Endothelial cell of umbilical vein (primary cell): ENCODE measurements around the gene CTIF.

ENCODE experiments used
- CTCF ChIP-seq, 2 donors: IDR thresholded peaks; 1 replicate in 1 of 2; 2 replicates in 1 of 2; pipeline ENCODE4 v1.5.1; 2011; ENCODE audit warnings: low read length in 2 of 2, mild to moderate bottlenecking in 2 of 2, moderate library complexity in 2 of 2, control low read depth in 1 of 2, inconsistent platforms in 1 of 2, low read depth in 1 of 2; ENCODE audit not compliant: insufficient read depth in 1 of 2; ENCODE audit errors: extremely low read depth in 1 of 2
- GATA2 ChIP-seq: IDR thresholded peaks from 2 replicates; pipeline ENCODE4 v1.7.0; 2011; ENCODE audit warnings: low read depth, mild to moderate bottlenecking, moderate library complexity, mixed read lengths, low read length; ENCODE audit not compliant: insufficient read length, insufficient read depth
- MAX ChIP-seq: IDR thresholded peaks from 2 replicates; pipeline ENCODE4 v1.6.1; 2011; ENCODE audit not compliant: insufficient read depth, insufficient read length
- POLR2A ChIP-seq: IDR thresholded peaks from 2 replicates; pipeline ENCODE4 v1.6.1; 2012; ENCODE audit warnings: low read depth, mild to moderate bottlenecking, control low read depth, low read length
- POLR2AphosphoS5 ChIP-seq: IDR thresholded peaks from 2 replicates; pipeline ENCODE4 v1.6.1; 2012; ENCODE audit warnings: low read depth, mild to moderate bottlenecking, control low read depth, low read length, moderate library complexity; ENCODE audit not compliant: insufficient read depth

- TF ChIP-seq CTCF (IDR thresholded peaks at IDR 0.05; ENCODE audit: extremely low read depth in 1 of 2, insufficient read depth in 1 of 2, low read depth in 1 of 2, low read length in 2 of 2) (no peak), POLR2AphosphoS5 (no peak), MAX (no peak), POLR2A (no peak), GATA2 (no peak)
Measured at GRCh38 chr18:48702346-48703027, 163.7 kb downstream of the CTIF start.
